ENCODE results near the gene GMPPA. TPM values are rescaled to one million over a fixed set of nuclear protein-coding genes. Genes with fewer than 3 reads are reported as not detected.

The GMPPA gene
- total RNA-seq, 1 donor from 2014 or later = 29.9 TPM

DNA sequence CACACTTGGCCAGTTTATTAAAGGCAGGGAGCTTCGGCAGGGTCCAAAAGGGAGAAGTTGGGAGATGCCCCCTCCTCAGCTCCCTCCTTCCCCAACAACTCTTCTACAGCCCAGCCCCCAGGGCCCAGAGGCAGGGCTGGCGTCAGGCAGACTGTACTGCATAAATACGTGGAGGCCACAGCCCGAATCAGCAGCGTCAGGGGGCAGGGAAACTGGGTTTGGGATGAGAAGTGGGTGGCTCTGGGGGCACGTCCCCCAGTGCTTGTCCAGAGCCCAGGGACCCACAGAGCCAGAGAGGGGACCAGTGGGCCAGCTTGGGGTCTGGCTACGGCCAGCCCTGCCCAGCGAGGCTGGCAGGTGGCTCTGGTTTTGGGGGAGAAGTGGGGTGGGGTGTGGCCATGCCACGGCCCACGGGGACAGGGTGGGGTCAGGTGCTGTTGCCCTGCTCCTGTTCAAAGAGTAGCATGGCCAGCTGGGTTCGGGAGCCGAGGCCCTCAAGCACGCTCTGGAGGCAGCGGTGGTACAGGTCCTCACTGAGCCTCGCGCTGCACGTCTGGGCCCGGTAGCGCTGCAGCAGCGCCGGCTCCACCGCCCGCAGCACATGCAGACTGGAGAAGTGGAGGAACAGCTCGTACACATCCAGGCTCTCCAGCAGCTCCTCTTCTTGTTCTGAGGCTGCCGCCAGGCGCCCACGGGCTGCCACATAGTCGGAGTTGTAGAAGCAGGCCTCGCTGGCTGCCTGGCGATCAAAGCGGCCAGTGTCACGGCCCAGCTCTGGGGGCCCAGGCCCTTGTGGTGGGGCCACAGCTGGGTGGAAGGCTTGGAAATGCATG lies 40.5 kb downstream of the GMPPA start:
- Histone ChIP-seq H3K4me1 (peaks cover 24% of the 10 kb centered on the region), H3K4me3 (no peak overlapping the region), H3K36me3 (peaks cover 32% of the 10 kb centered on the region), H3K27me3 (ENCODE audit: low read depth) (peaks cover 8% of the 10 kb centered on the region), H3K27ac (no peak overlapping the region), H3K9me3 (no peaks in the 10 kb centered on the region)
- no peak for DNase-seq
- intact Hi-C loops (cut with DNase I) = loop anchor here (10.0 kb wide), 1 partner anchor 134 kb away; no protein-coding TSS in a partner anchor
- TF ChIP-seq, protein P1, sequence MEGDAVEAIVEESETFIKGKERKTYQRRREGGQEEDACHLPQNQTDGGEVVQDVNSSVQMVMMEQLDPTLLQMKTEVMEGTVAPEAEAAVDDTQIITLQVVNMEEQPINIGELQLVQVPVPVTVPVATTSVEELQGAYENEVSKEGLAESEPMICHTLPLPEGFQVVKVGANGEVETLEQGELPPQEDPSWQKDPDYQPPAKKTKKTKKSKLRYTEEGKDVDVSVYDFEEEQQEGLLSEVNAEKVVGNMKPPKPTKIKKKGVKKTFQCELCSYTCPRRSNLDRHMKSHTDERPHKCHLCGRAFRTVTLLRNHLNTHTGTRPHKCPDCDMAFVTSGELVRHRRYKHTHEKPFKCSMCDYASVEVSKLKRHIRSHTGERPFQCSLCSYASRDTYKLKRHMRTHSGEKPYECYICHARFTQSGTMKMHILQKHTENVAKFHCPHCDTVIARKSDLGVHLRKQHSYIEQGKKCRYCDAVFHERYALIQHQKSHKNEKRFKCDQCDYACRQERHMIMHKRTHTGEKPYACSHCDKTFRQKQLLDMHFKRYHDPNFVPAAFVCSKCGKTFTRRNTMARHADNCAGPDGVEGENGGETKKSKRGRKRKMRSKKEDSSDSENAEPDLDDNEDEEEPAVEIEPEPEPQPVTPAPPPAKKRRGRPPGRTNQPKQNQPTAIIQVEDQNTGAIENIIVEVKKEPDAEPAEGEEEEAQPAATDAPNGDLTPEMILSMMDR (IDR thresholded peaks at IDR 0.05) = no peak
- ATAC-seq = no peak

DNA sequence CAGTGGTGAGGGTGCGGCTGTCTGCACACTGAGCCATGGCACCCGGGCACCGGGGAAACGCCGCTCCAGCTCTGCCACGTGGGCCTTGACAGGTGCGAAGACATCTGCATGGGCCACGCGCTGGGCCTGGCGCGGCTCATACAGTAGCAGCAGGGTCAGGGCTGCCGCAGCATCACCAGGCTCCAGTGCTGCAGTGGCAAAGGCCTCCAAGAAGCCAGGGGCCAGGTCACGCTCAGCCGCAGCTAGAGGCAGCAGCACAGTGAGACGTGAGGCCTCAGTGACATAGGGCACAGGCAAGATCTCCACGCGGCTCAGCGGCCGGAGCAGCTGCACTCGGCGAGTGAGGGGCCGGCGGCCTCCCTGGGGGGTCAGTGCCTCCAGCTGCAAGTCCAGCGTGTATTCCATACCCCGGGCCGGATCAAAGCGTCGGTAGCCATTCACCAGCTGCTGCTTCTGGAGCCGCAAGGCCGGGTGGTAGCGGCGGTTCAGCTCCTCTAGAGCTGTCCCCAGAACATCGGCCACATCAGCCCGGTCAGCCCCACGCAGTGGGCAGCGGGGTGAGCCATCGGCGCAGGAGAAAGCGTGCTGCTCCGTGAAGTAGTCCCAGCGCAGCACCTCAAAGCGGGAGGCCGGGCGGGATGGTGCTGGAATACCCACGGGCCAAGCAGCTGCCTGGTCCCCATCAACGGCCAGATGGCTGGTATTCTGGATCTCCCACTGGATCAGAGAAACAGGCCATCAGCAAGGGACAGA lies 41.4 kb downstream of the GMPPA start:
- Histone ChIP-seq H3K4me3 (no peak overlapping the region), H3K27me3 (ENCODE audit: low read depth) (peaks cover 8% of the 10 kb centered on the region), H3K36me3 (peaks cover 32% of the 10 kb centered on the region), H3K4me1 (peaks cover 30% of the 10 kb centered on the region), H3K9me3 (no peaks in the 10 kb centered on the region), H3K27ac (no peak overlapping the region)
- intact Hi-C loops (cut with DNase I) = loop anchor here (10.0 kb wide), 1 partner anchor 135 kb away; no protein-coding TSS in a partner anchor
- TF ChIP-seq, protein P1 (IDR thresholded peaks at IDR 0.05) = no peak
- DNase-seq = no peak
- no peak for ATAC-seq

DNA sequence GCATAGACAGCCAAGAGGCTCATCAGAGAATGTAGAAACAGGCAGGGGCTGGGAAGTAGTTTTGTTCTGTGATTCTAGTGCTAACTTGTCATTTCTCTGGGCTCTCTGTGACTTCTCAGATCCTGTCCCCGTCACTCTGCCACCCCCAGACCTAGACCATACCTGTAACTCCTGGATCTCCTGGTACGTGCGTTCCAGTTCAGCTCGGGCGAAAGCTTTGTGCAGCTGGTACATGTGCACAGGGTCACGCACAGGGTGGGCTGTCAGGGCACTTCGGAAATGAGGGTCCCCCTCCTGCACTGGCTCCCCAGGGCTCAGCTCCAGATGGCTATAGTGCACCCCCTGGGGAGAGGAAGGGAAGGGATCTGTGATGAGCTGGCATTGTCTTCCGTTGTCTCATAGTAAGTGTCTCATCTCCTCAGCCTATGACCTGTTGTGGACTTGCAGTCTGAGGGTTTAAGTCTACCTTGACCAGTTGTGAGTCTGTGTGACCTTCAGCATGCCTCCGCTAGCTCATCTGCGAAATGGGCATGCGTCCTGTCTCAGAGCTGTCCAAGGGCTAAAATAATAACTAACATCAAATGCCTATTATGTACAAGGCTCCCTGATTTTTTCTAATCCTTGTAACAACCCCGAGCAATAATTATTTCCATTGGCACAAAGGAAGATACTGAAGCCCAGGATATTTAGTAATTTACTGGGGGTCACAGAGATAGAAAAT lies 42.3 kb downstream of the GMPPA start:
- no peak overlapping the region for H3K4me3 ChIP-seq
- H3K9me3 ChIP-seq = no peaks in the 10 kb centered on the region
- peaks cover 30% of the 10 kb centered on the region for H3K4me1 ChIP-seq
- intact Hi-C loops (cut with DNase I) = no loop called here
- no peak overlapping the region for H3K27ac ChIP-seq
- H3K27me3 ChIP-seq (ENCODE audit: low read depth) = peaks cover 8% of the 10 kb centered on the region
- peaks cover 32% of the 10 kb centered on the region for H3K36me3 ChIP-seq
- ATAC-seq (no peak), DNase-seq (no peak)
- TF ChIP-seq, protein P1 (IDR thresholded peaks at IDR 0.05) = no peak

DNA sequence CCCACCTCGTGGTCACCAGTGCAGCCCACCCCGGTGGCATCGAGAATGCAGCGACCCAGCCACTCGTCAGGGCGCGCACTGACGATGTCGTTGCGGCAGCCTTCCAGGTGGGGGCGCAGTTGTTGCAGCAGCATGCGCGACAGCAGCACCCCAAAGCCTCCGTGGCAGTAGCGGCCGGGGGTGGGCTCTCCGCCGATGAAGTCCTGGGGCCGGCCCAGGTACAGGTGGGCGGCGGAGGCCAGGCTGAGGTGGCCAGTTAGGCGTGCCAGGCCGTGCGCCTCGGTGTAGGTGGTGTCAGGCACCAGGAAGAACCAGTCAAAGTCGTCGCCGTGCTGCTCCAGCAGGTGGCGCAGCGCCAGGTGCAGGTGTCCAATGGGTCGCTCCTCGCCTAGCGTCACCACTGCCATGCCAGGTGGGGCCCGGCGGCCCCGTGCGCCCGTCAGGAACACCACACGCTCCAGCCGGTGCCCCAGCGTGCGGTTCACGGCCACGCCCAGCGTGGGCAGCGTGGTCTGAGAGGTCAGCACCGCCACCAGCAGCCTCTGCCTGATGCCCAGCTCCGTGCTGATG lies 43.0 kb downstream of the GMPPA start:
- intact Hi-C loops (cut with DNase I) = no loop called here
- H3K27me3 ChIP-seq (ENCODE audit: low read depth) = peaks cover 8% of the 10 kb centered on the region
- TF ChIP-seq, protein P1 (IDR thresholded peaks at IDR 0.05) = peak; percentile 90
- DNase-seq (peak; percentile 91), ATAC-seq (peak; percentile 61 to 66)
- peaks cover 30% of the 10 kb centered on the region for H3K4me1 ChIP-seq
- no peaks in the 10 kb centered on the region for H3K9me3 ChIP-seq
- H3K4me3 ChIP-seq = peak overlapping the region; percentile 86
- peaks cover 32% of the 10 kb centered on the region for H3K36me3 ChIP-seq
- H3K27ac ChIP-seq = no peak overlapping the region
